Measurements from ENCODE around the gene RIOX2.

The RIOX2 gene

GRCh38 chr3:97988784-97989568 lies 16.7 kb upstream of the RIOX2 start:
- no peak for DNase-seq

GRCh38 chr3:97987306-97987705 lies 15.1 kb upstream of the RIOX2 start:
- DNase-seq = no peak

GRCh38 chr3:97983933-97984491 lies 11.8 kb upstream of the RIOX2 start:
- no peak for DNase-seq

GRCh38 chr3:97981886-97982285 lies 9.7 kb upstream of the RIOX2 start:
- DNase-seq = no peak

GRCh38 chr3:97979610-97980009 lies 7.4 kb upstream of the RIOX2 start:
- DNase-seq = no peak

DNA sequence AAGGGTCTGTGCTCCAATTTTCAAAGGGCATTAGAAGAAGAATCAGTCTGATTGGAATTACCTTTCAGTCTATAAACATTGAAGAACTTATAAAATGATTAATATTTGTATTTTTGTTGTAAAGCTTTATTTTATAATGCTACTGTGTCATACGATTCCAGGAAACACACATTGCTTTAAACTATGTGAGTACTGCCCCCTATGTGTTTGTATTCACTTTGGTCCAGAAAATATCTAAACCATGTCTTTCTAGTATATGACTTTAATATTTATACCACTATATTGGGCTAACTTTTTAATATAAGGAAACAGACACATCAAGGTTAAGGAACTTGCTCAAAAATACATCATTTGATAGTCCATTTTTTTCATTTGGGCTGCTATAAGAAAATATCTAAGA lies 3.2 kb upstream of the RIOX2 start:
- DNase-seq = no peak

GRCh38 chr3:97974996-97975395 lies 2.8 kb upstream of the RIOX2 start:
- no peak for DNase-seq

DNA sequence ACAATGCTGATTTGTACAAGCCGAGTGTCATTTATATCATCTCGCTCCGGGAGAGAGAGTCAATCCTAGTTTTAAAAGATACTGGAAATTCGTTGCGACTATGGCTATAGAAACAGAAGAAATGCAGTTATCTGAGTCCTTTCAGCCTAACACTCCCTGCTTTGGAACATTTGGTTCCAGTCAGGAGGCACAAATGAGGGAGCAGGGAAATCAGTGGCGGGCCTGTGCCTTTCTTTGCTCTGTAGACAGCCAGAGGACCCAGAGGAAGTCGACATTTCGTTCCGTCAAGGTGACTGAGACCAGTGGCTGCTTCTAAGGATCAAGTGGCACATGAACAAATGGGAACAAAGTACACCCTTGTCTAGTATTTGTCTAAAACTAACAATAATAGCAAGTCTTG lies 745 bp upstream of the RIOX2 start:
- no peak for DNase-seq

- no peak for DNase-seq
Measured at GRCh38 chr3:97970956-97971620, 1.1 kb downstream of the RIOX2 start.

GRCh38 chr3:97970156-97970555 lies 2.1 kb downstream of the RIOX2 start:
- DNase-seq = no peak

- no peak for DNase-seq
Measured at GRCh38 chr3:97969541-97969940, 2.7 kb downstream of the RIOX2 start.

DNA sequence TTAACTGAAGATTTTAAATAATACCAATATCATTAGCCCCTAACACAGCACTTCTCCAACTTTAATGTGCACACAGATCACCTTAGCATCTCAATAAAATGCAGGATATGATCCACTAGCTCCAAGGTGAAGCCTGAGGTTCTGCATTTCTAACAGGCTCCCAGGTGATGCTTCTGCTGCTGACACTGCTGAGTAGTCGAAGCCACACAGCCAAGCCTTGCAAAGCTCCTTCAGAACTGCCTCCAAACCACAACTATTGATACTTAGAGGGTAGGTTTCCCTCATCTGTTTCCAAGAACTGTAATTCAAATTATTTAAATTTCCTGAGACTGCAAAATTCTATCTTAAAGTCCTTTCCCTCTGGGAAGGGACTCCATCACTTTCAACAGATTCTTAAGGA lies 3.9 kb downstream of the RIOX2 start:
- DNase-seq = no peak

DNA sequence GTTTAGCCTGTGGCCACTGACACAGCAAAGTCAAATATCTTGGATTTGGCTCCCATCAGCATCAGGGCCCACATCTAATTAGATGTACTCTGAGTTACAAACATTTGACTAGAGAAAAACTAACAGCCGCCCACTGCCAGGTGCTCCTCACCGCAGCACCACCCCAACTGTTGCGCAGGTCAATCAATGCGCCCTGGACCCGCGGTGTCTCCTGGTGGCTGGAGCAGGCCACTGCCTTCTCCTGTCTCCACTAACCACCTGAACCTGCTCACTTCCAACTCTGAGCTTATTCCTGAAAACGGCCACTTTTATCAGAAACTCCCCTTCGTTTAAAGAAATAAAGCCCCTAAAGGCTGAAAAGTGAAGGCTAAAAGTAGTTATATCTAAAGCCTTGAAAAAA lies 4.3 kb downstream of the RIOX2 start:
- no peak for DNase-seq

DNA sequence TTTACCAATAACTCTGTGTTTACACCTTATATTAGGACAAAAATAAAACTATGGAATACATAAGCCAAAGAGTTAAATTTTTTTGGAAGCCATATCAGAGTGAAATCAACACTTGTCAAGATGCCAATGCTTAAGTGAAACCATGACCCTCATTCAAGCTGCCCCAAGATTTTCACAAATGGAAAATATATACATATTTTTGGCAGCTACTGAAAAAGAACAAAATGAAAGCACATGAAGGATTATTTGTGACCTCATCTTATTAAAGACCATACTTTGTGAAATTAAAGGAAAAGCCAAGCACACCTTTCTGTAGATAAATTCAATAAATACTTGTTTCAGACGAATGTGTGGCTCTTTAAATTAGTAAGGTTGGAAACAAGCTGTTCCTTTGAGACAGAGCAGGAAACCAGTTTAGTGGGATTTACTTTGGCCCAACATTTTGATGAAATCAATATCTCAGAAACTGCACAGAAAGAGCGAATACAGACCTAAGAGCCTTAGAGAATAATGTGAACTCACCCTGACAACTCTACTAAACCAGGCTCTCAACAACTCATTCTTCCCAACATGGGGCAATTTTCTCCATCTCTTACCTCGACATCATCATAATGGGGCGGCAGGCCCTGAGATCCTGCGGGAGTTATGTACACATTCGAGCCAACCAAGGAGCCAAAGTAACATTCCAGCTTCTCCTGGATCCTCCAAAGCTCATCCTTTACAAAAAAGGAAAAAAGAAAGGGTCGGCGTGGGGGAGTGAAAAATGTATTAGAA lies 11.1 kb downstream of the RIOX2 start:
- DNase-seq = no peak

- no peak for DNase-seq
Measured at GRCh38 chr3:97960551-97960950, 11.7 kb downstream of the RIOX2 start.

DNA sequence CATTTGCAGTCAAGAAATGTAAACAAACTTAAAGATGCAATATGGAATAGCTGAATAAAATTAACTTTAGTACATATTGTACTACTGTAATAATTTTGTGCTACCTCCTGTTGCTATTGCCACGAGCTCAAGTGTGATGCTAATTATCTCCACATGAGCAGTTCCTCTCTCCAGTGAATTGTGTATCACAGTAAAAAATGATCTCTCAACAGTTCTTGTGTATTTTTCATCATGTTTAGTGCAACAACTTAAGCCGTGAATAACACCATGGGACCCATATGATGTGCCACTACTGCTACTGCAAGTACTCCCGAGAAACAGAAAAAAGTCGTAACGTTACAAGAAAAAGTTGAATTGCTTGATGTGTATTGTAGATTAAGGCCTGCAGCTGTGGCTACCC lies 12.4 kb downstream of the RIOX2 start:
- DNase-seq = no peak

DNA sequence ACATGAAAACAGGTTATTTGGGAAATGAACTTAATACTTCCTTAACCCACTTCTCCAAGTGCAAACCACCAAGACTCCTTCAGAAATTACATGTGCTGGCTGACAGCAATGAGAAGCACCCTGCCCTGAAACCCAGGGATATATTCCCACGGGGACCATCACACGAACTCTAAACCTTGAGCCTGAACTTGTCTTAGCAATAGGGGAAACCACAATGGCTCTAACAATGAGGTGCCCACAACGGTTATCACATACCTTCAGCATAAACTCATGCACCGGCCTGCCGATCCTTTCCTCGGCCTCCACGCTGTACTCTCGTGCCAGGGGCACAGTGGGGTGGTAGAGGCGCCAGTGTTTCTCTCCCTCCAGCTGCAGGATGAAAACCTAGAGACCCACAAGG lies 13.4 kb downstream of the RIOX2 start:
- no peak for DNase-seq

DNA sequence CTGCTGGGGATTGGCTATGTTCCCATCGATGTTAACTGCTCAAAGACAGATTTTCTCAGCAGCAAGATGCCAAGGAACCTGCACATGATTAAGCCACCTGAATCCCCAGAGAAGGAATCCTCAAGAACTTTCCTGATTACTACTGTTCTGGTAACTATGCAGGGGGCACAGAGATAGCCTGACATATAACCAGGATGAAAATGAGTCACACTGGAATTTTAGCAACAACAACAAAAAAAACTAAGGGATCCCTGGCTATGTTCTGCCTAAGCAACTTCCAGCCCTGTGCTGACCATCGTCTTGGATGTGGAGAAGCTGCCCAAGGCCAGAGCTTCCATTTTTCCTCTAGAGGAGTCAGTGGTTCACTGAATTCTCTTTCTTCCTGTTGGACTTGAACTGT lies 13.8 kb downstream of the RIOX2 start:
- DNase-seq = no peak

DNA sequence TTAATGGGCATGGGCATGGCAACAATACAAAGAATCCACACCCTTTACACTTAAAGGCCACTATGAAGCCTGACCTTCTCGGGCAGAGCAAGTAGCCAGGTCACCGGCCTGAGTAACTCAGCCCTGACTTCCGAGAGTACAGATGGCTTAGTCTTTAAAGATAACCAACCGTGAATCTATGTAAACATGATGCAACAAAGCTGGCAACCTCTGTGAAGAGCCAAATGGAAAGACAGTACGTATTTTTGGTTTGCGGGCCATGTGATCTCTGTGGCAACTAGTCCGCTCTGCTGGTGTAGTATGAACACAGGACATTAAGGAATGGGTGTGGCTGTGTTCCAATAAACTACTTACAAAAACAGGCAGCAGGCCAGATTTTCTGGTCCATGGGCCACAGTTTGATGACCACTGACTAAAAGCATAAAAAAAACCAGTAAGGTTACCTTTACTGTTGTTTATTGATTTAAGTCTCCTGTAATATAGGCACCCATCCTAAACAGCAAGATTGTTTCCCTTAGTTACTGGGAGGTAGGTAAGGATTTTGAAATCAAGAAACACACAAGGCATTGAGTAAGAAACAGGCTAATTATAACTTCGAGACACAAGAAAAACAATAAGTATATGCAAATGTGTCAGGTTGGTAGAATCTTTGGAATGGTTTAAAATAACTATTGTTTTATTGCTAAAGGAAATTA lies 14.5 kb downstream of the RIOX2 start:
- no peak for DNase-seq

- DNase-seq = no peak
Measured at GRCh38 chr3:97956051-97956450, 16.2 kb downstream of the RIOX2 start.

DNA sequence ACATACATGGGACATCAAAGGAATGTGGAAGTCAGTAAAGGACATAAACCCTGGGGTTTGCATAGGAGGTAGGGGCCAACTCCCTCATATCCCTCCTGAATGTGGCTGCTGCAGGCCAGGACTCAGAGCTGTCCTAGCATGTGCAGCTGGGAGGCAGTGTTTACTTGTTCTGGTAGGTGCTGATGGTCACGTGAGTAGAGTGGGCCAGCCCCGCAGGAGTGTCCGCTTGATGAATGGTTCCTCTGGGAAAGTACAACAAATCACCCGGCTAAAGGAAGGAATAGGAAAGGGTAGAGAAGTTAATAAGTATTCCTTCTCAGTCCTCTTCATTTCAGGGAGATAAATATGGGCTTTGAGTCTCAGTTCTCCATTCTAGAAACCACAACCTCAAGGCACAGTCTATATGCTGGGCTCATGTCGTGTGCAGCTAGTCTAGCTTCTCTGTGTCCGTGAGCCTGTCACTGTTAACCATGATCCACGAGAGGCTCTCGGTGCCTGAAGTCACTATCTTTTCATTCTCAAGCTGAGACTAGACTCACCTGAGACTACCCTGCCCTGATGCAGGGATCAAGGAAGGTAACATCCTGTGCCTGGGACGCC lies 17.9 kb downstream of the RIOX2 start:
- DNase-seq = no peak

GRCh38 chr3:97952872-97953271 lies 19.4 kb downstream of the RIOX2 start:
- DNase-seq = no peak

DNA sequence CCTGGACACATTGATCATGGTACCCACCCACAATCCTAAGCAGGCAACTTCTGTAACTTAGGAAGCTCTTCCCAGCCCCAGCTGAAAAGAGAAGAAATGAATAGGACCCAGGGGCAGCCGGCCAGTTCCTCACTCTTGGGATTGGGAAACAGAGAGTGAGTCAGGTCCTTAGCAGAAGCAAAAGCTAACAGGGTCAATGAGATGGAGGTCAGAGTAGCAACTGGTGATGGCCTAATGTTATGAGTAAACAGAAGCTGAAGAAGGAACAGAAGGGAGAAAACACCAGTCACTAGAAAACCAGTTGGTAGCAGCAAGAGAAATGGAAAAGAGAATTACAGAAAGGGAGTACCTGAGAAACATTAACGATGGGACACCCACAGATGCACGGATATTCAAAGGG lies 20.0 kb downstream of the RIOX2 start:
- DNase-seq = no peak
